SK-N-SH (cell line): ENCODE data around the gene C20orf204. TPM values are rescaled to one million over a fixed set of nuclear protein-coding genes. Genes with fewer than 3 reads are reported as not detected.

Source experiments
- CTCF ChIA-PET: fragments of 300-600, 350-600 bp; formaldehyde crosslinking; extraction: SDS; loops from one replicate; lab custom pipeline; 2021; lab: Yijun Ruan, JAX
- POLR2A ChIA-PET: fragments of 350-600 bp; sonication (Branson Sonifier 250); formaldehyde crosslinking; extraction: SDS; loops from one replicate; lab custom pipeline; 2020; ENCODE audit warnings: antibody characterized with exemption, inconsistent platforms; lab: Yijun Ruan, JAX
- DNase-seq: peaks from one replicate; pipeline ENCODE4 v3.0.0; 2012
- H2AFZ ChIP-seq: fragments of 200-600 bp; sonication (generic); 2 replicates; pipeline ENCODE4 v1.8.1; 2016; ENCODE audit warnings: antibody characterized with exemption, mild to moderate bottlenecking, low read depth
- H3F3A ChIP-seq: fragments of 200-600 bp; sonication (generic); replicated peaks from 2 replicates; pipeline ENCODE3; 2016; ENCODE audit warnings: antibody characterized with exemption, mild to moderate bottlenecking; ENCODE audit not compliant: insufficient read depth
- H3K27ac ChIP-seq, 2 experiments: fragments of 200-500 bp in 1 of 2; fragments of 200-600 bp in 1 of 2; sonication (Bioruptor generic) in 1 of 2; sonication (generic), shearing (Covaris generic) in 1 of 2; 2 replicates each; pipeline versions ENCODE4 v1.5.1 to v1.6.1; 2014 to 2016; ENCODE audit warnings: low read depth in 2 of 2, inconsistent platforms in 1 of 2, low read length in 1 of 2, mild to moderate bottlenecking in 1 of 2, mixed read lengths in 1 of 2
- H3K27me3 ChIP-seq: fragments of 200-600 bp; sonication (generic), shearing (Covaris generic); 2 replicates; pipeline ENCODE4 v1.6.1; 2016; ENCODE audit warnings: mixed run types; ENCODE audit not compliant: insufficient read depth
- H3K36me3 ChIP-seq, 2 experiments: fragments of 200-500 bp in 1 of 2; fragments of 200-600 bp in 1 of 2; sonication (Bioruptor generic) in 1 of 2; sonication (generic) in 1 of 2; replicated peaks in 1 of 2; 2 replicates each; pipeline versions ENCODE3 to v1.5.1; 2014 to 2016; ENCODE audit warnings: low read length in 1 of 2, mild to moderate bottlenecking in 1 of 2; ENCODE audit not compliant: insufficient read depth in 2 of 2, control insufficient read depth in 1 of 2
- H3K4me1 ChIP-seq, 2 experiments: fragments of 200-500 bp in 1 of 2; fragments of 200-600 bp in 1 of 2; sonication (Bioruptor generic) in 1 of 2; sonication (generic), shearing (Covaris generic) in 1 of 2; 2 replicates each; pipeline versions ENCODE4 v1.5.1 to v1.6.1; 2014 to 2016; ENCODE audit warnings: low read depth in 1 of 2, low read length in 1 of 2, mixed run types in 1 of 2; ENCODE audit not compliant: insufficient read depth in 2 of 2, control insufficient read depth in 1 of 2
- H3K4me2 ChIP-seq: fragments of 200-600 bp; sonication (generic), shearing (Covaris generic); 2 replicates; pipeline ENCODE4 v1.6.1; 2017; ENCODE audit warnings: mixed run types
- H3K4me3 ChIP-seq, 2 experiments: fragments of 200-500 bp in 1 of 2; fragments of 200-600 bp in 1 of 2; sonication (Bioruptor generic) in 1 of 2; sonication (generic), shearing (Covaris generic) in 1 of 2; 2 replicates each; pipeline versions ENCODE4 v1.5.1 to v1.8.1; 2014 to 2016; ENCODE audit warnings: low read depth in 2 of 2, inconsistent platforms in 1 of 2, low read length in 1 of 2, mild to moderate bottlenecking in 1 of 2, mixed read lengths in 1 of 2, moderate library complexity in 1 of 2
- H3K79me2 ChIP-seq: fragments of 200-600 bp; sonication (generic); 2 replicates; pipeline ENCODE4 v1.8.1; 2017; ENCODE audit warnings: mild to moderate bottlenecking; ENCODE audit not compliant: insufficient read depth
- H3K9ac ChIP-seq: fragments of 200-600 bp; sonication (generic); 2 replicates; pipeline ENCODE4 v1.6.1; 2017; ENCODE audit warnings: mixed run types
- H3K9me2 ChIP-seq: fragments of 200-600 bp; sonication (generic); 2 replicates; pipeline ENCODE4 v1.6.1; 2017; ENCODE audit warnings: mixed run types
- H3K9me3 ChIP-seq: fragments of 200-600 bp; sonication (generic); 2 replicates; pipeline ENCODE4 v1.6.1; 2017; ENCODE audit warnings: mixed run types, mild to moderate bottlenecking, moderate library complexity
- H4K20me1 ChIP-seq: fragments of 200-600 bp; sonication (generic); 2 replicates; pipeline ENCODE4 v1.6.1; 2017; ENCODE audit warnings: mild to moderate bottlenecking, mixed run types; ENCODE audit not compliant: insufficient read depth
- ELF1 ChIP-seq: IDR thresholded peaks from 2 replicates; pipeline ENCODE4 v1.4.0; 2012
- EZH2phosphoT487 ChIP-seq: fragments of 200-600 bp; sonication (generic); IDR thresholded peaks from 2 replicates; pipeline ENCODE4 v1.6.1; 2017; ENCODE audit warnings: low read depth, mixed run types, mild to moderate bottlenecking, antibody characterized with exemption, moderate library complexity, borderline replicate concordance
- FOSL2 ChIP-seq: IDR thresholded peaks from 2 replicates; pipeline ENCODE4 v1.4.0; 2012; ENCODE audit warnings: low read depth, mild to moderate bottlenecking, moderate library complexity, borderline replicate concordance
- FOXJ3 ChIP-seq: sonication (generic); formaldehyde crosslinking; IDR thresholded peaks from 2 replicates; pipeline ENCODE4 v1.5.1; 2020; ENCODE audit warnings: mild to moderate bottlenecking, missing genetic modification reagents
- FOXM1 ChIP-seq: IDR thresholded peaks from 2 replicates; pipeline ENCODE4 v1.4.0; 2012; ENCODE audit warnings: low read depth, mild to moderate bottlenecking
- NFIC ChIP-seq: IDR thresholded peaks from 2 replicates; pipeline ENCODE4 v1.4.0; 2012; ENCODE audit warnings: borderline replicate concordance
- NRF1 ChIP-seq: IDR thresholded peaks from 2 replicates; pipeline ENCODE4 v1.6.1; 2012; ENCODE audit warnings: low read depth, mild to moderate bottlenecking, low read length
- POLR2AphosphoS5 ChIP-seq: IDR thresholded peaks from 2 replicates; pipeline ENCODE4 v1.6.1; 2012; ENCODE audit warnings: low read depth, low read length
- RAD21 ChIP-seq: IDR thresholded peaks from 2 replicates; pipeline ENCODE4 v1.6.1; 2012; ENCODE audit warnings: mild to moderate bottlenecking, low read length
- RFX5 ChIP-seq: IDR thresholded peaks from 2 replicates; pipeline ENCODE4 v1.6.1; 2012; ENCODE audit warnings: mild to moderate bottlenecking, improper control_type of control experiment, low read length
- SMC3 ChIP-seq: IDR thresholded peaks from 2 replicates; pipeline ENCODE4 v1.6.1; 2012; ENCODE audit warnings: low read depth, low read length, improper control_type of control experiment
- TAF1 ChIP-seq: IDR thresholded peaks from 2 replicates; pipeline ENCODE4 v1.6.1; 2012; ENCODE audit warnings: low read depth, mild to moderate bottlenecking, low read length, moderate library complexity, borderline replicate concordance
- TCF12 ChIP-seq: IDR thresholded peaks from 2 replicates; pipeline ENCODE4 v1.4.0; 2012
- TEAD4 ChIP-seq: IDR thresholded peaks from 2 replicates; pipeline ENCODE4 v1.4.0; 2012; ENCODE audit warnings: mild to moderate bottlenecking, borderline replicate concordance; ENCODE audit not compliant: insufficient read depth
- WGBS: methylation state at CpG from one replicate; pipeline ENCODE4 v1.1.6; 2017; ENCODE audit warnings: low lambda C conversion rate; 5-methylcytosine and 5-hydroxymethylcytosine counted together
- polyA plus RNA-seq, 3 experiments: library from polyadenylated mRNA; depleted of rRNA; stranded (reverse); fragments of >200 nt; gene quantifications; 2 replicates each; pipeline ENCODE4 v1.2.3, GENCODE V29; 2012
- TF ChIP-seq, protein P1 (sequence below): IDR thresholded peaks from 2 replicates; pipeline ENCODE4 v1.4.0; 2012; ENCODE audit warnings: low read depth
- TF ChIP-seq, protein P2 (sequence below): IDR thresholded peaks from 2 replicates; pipeline ENCODE4 v1.4.0; 2012; ENCODE audit warnings: low read depth, borderline replicate concordance
- TF ChIP-seq, protein P3 (sequence below): fragments of 150-350 bp; IDR thresholded peaks from 2 replicates; pipeline ENCODE4 v1.6.1; 2017; ENCODE audit warnings: antibody characterized with exemption, low read length, low read depth, borderline replicate concordance
- TF ChIP-seq, protein P4 (sequence below): IDR thresholded peaks from 2 replicates; pipeline ENCODE4 v1.6.1; 2012; ENCODE audit warnings: mild to moderate bottlenecking, low read depth, low read length, moderate library complexity

Gene C20orf204
- polyA plus RNA-seq, 1 of the 3 experiments (the other 2 are of a cell fraction) = 0.21 TPM

DNA sequence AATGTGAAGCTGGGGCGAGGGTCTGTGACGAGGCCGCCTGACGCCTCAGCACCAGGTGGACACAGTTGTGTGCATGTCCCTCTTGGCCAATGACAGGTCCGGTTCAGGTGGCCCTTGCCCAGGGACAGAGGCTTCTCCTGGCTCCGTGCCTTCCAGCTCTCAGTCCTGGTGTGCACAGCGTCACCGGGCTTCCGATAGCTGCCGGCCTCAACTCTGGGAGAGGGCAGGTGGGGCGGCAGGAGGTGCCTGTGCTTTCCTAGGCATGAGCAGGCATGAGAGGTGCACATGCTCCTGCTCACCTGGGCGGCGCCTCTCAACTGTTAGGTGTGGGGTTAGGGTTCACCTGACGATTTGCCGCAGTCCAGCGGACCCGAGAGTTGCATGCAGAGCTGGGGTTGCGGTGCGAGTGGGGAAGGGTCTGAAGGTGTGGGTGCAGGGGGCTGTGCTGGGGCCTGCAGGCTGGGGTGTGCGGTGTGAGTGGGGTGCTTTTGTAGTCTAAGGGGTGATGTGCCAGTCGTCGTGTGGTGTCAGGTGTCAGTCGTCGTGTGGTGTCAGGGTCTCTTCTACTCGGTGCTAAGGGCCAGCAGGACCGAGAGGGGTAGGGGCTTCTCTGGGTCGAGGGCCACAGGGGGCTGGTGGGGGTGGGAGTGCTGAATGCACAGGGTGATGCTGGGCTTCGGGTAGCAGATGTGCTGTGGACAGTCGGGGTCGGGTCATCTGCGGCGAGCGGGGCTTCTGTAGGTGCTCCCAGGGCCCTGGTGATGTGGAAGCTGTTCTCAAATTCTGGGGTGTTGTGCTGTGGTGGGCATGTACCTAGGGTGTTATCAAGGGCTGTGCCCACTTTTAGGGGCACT, 17.2 kb downstream of the C20orf204 start:
- 90% methylated on average over 23 of the region's 33 CpGs for WGBS
- POLR2A ChIA-PET = interaction anchor here (1.0 kb wide), 1 partner anchor 10 kb away, joined by 3 read pairs; the partner anchor contains the start of gene TCEA2
- peaks cover 0 to 10% of the 10 kb centered on the region in 2 experiments; a peak in 1 of 4 replicates for H3K4me1 ChIP-seq

More for the DNA sequence above, 17.2 kb downstream of the C20orf204 start:
- no peaks in the 10 kb centered on the region for H3K79me2 ChIP-seq
- no peak overlapping the region for H3K27ac ChIP-seq
- CTCF ChIA-PET = interaction anchor here (0.6 to 7.8 kb wide), 8 partner anchors 9 to 73 kb away, joined by 3 to 85 read pairs (median 6); partner anchors contain the start of genes RGS19 and TCEA2
- no peaks in the 10 kb centered on the region for H3F3A ChIP-seq
- H3K9ac ChIP-seq = no peak overlapping the region
- no peak overlapping the region for H3K4me2 ChIP-seq
- peaks cover 11% of the 10 kb centered on the region for H3K27me3 ChIP-seq
- H3K4me3 ChIP-seq = no peak overlapping the region
- DNase-seq = no peak
- TF ChIP-seq, protein P1, sequence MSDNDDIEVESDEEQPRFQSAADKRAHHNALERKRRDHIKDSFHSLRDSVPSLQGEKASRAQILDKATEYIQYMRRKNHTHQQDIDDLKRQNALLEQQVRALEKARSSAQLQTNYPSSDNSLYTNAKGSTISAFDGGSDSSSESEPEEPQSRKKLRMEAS = no peak
- TF ChIP-seq NRF1 = no peak
- no peak for TF ChIP-seq FOSL2
- no peak for TF ChIP-seq FOXM1
- no peak for TF ChIP-seq NFIC
- TF ChIP-seq, protein P2, sequence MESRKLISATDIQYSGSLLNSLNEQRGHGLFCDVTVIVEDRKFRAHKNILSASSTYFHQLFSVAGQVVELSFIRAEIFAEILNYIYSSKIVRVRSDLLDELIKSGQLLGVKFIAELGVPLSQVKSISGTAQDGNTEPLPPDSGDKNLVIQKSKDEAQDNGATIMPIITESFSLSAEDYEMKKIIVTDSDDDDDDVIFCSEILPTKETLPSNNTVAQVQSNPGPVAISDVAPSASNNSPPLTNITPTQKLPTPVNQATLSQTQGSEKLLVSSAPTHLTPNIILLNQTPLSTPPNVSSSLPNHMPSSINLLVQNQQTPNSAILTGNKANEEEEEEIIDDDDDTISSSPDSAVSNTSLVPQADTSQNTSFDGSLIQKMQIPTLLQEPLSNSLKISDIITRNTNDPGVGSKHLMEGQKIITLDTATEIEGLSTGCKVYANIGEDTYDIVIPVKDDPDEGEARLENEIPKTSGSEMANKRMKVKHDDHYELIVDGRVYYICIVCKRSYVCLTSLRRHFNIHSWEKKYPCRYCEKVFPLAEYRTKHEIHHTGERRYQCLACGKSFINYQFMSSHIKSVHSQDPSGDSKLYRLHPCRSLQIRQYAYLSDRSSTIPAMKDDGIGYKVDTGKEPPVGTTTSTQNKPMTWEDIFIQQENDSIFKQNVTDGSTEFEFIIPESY = no peak
- no peak for TF ChIP-seq FOXJ3 (CRISPR knock-in tag)
- no peak for TF ChIP-seq ELF1
- TF ChIP-seq, protein P3, sequence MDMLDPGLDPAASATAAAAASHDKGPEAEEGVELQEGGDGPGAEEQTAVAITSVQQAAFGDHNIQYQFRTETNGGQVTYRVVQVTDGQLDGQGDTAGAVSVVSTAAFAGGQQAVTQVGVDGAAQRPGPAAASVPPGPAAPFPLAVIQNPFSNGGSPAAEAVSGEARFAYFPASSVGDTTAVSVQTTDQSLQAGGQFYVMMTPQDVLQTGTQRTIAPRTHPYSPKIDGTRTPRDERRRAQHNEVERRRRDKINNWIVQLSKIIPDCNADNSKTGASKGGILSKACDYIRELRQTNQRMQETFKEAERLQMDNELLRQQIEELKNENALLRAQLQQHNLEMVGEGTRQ = no peak
- no peak for TF ChIP-seq TEAD4
- no peak for TF ChIP-seq POLR2AphosphoS5
- TF ChIP-seq TCF12 = no peak
- TF ChIP-seq, protein P4, sequence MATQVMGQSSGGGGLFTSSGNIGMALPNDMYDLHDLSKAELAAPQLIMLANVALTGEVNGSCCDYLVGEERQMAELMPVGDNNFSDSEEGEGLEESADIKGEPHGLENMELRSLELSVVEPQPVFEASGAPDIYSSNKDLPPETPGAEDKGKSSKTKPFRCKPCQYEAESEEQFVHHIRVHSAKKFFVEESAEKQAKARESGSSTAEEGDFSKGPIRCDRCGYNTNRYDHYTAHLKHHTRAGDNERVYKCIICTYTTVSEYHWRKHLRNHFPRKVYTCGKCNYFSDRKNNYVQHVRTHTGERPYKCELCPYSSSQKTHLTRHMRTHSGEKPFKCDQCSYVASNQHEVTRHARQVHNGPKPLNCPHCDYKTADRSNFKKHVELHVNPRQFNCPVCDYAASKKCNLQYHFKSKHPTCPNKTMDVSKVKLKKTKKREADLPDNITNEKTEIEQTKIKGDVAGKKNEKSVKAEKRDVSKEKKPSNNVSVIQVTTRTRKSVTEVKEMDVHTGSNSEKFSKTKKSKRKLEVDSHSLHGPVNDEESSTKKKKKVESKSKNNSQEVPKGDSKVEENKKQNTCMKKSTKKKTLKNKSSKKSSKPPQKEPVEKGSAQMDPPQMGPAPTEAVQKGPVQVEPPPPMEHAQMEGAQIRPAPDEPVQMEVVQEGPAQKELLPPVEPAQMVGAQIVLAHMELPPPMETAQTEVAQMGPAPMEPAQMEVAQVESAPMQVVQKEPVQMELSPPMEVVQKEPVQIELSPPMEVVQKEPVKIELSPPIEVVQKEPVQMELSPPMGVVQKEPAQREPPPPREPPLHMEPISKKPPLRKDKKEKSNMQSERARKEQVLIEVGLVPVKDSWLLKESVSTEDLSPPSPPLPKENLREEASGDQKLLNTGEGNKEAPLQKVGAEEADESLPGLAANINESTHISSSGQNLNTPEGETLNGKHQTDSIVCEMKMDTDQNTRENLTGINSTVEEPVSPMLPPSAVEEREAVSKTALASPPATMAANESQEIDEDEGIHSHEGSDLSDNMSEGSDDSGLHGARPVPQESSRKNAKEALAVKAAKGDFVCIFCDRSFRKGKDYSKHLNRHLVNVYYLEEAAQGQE = no peak
- TF ChIP-seq TAF1 = no peak
- TF ChIP-seq RFX5 = no peak
- no peak for TF ChIP-seq RAD21
- TF ChIP-seq EZH2phosphoT487 = no peak
- TF ChIP-seq SMC3 = no peak
- H3K9me2 ChIP-seq = no peaks in the 10 kb centered on the region
- no peaks in the 10 kb centered on the region for H3K9me3 ChIP-seq
- no peaks in the 10 kb centered on the region for H4K20me1 ChIP-seq
- no peak overlapping the region for H2AFZ ChIP-seq
- H3K36me3 ChIP-seq = no peaks in the 10 kb centered on the region
